Subcutaneous adipose tissue (tissue), 4 donors: Measurements from ENCODE around the gene PTGER3. TPM values are rescaled to one million over a fixed set of nuclear protein-coding genes. Genes with fewer than 3 reads are reported as not detected.

Experiments used
- CTCF ChIP-seq: fragments of 450-650 bp; IDR thresholded peaks from one replicate; pipeline ENCODE4 v1.5.1; 2016; ENCODE audit warnings: low read depth, mild to moderate bottlenecking, control low read depth, antibody characterized with exemption, moderate library complexity
- total RNA-seq, 4 donors: library from RNA; depleted of rRNA; stranded (reverse); fragments of >200 nt; gene quantifications; one replicate each; pipeline ENCODE4 v1.1.0, GENCODE V29; 2016

The PTGER3 gene
- total RNA-seq, 4 donors from 2014 or later: 113 to 256 (median 168) TPM

DNA sequence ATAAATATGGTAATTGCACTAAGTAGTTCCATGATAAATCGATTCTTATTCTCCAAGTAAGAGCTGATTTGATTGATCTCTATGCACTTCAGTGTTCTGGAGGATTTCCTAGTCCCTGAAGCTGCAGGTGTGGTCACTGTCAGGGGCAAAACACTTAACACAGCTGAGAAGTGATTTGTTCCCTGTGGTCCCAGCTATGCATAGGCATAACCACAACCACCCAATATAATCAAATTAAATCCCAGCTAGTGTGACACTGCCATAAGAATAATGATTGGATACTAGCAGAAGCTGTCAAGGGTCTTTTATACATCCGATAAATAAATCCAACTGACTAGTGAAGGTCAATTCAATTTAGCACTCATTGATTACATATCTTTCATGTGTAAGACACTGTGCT lies 60.1 kb downstream of the PTGER3 start:
- TF ChIP-seq CTCF: no peak

- TF ChIP-seq CTCF: no peak
Measured at GRCh38 chr1:70980361-70980760, 67.3 kb downstream of the PTGER3 start.

- no peak for TF ChIP-seq CTCF
Measured at GRCh38 chr1:70979881-70980280, 67.7 kb downstream of the PTGER3 start.

DNA sequence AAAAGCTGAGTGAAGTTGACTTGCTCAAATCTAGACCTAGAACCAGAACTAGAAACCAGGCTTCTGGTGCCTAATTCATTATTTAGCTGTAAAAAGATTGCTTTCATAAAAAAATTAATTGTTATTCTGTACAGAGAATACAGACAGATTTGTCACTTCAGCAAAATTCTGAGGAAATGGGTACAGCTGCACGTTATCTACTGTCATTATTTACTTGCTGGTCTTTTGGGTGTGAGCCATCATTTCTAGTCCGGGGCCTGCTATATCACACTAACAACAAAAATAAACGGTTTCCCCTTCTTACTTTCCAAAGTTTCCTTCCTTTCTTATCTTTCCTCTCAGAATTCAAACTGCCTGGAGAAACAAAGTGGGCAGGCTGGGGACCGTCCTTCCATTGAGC lies 68.3 kb downstream of the PTGER3 start:
- no peak for TF ChIP-seq CTCF

DNA sequence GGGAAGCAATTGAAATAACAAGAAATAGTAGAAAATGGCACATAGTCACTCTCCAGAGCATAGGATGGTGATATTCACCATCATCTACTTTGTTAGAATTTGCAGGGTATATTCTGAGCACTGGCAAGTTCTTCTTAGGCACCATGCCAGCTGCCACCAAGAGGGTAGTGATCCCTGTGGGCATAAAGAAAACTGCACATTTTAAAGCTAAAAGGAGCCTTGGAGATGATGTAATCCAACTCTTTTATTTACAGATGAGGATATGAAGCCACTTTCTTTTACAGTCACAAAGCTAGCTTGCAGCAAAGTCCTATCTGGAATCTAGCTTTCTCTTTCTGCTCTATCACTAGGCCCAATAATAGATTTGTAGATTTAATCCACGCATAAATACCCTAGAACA lies 69.0 kb downstream of the PTGER3 start:
- TF ChIP-seq CTCF: no peak

DNA sequence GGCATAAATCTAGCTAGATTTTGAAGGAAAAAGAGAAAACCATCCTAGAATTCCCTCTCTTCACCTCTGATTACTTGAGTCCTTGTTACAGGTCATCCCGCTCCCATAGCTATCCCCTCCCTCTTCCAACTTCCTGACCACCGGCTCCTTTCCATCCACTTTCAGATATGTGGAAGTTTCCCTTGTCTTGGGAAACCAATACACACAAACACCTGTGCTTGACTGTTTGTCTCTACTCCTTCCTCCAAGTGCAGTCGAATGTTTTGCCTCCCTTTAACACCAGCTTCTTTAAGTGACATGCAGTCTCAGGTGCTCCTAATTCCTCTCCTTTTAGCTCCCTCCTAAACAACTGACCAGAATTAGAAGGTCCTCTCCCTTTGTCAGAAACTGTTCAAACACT lies 70.0 kb downstream of the PTGER3 start:
- TF ChIP-seq CTCF: no peak

- no peak for TF ChIP-seq CTCF
Measured at GRCh38 chr1:70977041-70977440, 70.6 kb downstream of the PTGER3 start.
